ENCODE results near the gene TAF1B.
A peak's percentile ranks its signal among the peaks of the same experiment; 100 is the strongest.

TAF1B gene

GRCh38 chr2:9973690-9974089 lies 130.4 kb downstream of the TAF1B start:
- TF ChIP-seq JUND (IDR thresholded peaks at IDR 0.05; ENCODE audit: low read depth), result no peak
- in situ Hi-C loops (cut with HindIII; ENCODE audit: low pct_unique_long_range_greater_than_20kb, low sequenced_read_pairs), result no loop called here

DNA sequence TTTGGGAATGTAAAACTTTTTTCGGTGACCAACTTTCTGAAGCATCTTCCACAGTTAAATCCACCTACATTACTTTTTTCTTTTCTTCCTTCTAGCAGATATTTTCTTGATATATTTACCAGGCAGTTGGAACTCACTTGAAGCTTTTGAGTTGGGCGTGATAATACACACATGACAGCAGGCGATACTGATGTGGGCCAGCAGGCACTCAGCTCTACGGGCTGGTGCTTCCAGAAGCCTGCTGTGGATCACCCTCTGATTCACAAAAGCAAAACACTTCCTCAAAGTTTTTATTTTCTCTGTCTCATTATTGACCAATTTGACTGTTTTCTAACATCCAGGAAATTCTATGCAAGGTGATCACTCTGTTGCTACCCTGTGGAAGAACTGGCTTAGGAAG lies 131.1 kb downstream of the TAF1B start:
- DNase-seq (ENCODE audit: low read depth in 1 of 2, low spot score in 1 of 2), result no peak
- no peak for TF ChIP-seq JUND (IDR thresholded peaks at IDR 0.05; ENCODE audit: low read depth)
- in situ Hi-C loops (cut with HindIII; ENCODE audit: low pct_unique_long_range_greater_than_20kb, low sequenced_read_pairs), result no loop called here

More at GRCh38 chr2:9973690-9974089, 130.4 kb downstream of the TAF1B start:
- no peak for DNase-seq (ENCODE audit: low read depth in 1 of 2, low spot score in 1 of 2)

- no peak for DNase-seq (ENCODE audit: low read depth in 1 of 2, low spot score in 1 of 2)
- in situ Hi-C loops (cut with HindIII; ENCODE audit: low pct_unique_long_range_greater_than_20kb, low sequenced_read_pairs), result no loop called here
- no peak for TF ChIP-seq JUND (IDR thresholded peaks at IDR 0.05; ENCODE audit: low read depth)
These were observed 132.1 kb downstream of the TAF1B start for GRCh38 chr2:9975328-9975727.

DNA sequence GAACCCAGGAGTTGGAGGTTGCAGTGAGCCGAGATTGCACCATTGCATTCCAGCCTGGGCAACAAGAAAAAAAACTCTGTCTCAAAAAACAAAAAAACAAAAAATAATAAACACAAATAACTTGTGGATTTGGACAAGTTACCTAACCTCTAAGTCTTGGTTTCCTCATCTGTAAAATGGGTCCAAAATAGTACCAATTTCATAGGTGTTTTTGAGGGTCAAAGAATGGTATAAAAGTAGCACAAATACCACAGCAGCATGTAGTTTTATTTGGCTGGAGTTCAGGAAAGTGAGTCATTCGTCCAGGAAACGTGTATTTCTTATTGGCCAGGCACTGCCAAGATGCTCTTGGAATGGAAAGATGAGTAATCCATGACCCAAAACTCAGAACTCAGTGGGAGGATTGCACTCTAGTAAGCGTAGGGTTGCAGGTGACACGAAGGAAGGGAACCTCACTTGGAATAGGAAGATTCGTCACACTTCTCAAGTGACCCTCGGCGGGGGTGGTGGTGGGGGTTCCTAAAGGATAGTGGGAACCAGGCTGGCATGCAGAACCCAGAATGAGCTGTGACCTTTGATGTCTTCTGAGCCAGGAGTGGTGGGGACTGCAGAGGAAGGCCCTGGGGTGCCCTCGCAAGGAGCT lies 132.7 kb downstream of the TAF1B start:
- in situ Hi-C loops (cut with HindIII; ENCODE audit: low pct_unique_long_range_greater_than_20kb, low sequenced_read_pairs), result no loop called here
- peak in 1 of 2 experiments; percentile 45 for DNase-seq (ENCODE audit: low read depth in 1 of 2, low spot score in 1 of 2)

GRCh38 chr2:9979977-9980376 lies 136.7 kb downstream of the TAF1B start:
- DNase-seq (ENCODE audit: low read depth in 1 of 2, low spot score in 1 of 2), result no peak
- in situ Hi-C loops (cut with HindIII; ENCODE audit: low pct_unique_long_range_greater_than_20kb, low sequenced_read_pairs), result no loop called here
- TF ChIP-seq JUND (IDR thresholded peaks at IDR 0.05; ENCODE audit: low read depth), result no peak

More for the DNA sequence above, 132.7 kb downstream of the TAF1B start:
- no peak for TF ChIP-seq JUND (IDR thresholded peaks at IDR 0.05; ENCODE audit: low read depth)

DNA sequence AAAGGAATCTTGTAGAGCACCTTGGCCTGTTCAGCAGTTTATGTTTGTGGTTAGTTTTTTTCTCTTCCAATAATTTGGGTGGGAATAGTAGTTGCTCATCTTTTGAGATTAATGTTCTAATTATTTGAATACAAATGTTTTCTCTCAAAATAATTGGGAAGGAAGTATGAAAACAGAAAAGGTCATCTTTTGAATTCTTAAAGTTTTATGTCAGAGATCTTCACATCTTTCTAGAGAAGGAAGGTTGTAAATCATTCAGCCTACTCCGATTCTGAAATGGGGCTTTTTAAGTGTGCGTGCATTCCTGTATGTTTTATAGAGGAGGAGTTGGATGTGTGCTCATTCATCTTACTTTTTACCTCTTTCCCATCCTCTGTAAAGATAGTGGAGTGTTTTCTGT lies 137.2 kb downstream of the TAF1B start:
- DNase-seq (ENCODE audit: low read depth in 1 of 2, low spot score in 1 of 2), result no peak
- no peak for TF ChIP-seq JUND (IDR thresholded peaks at IDR 0.05; ENCODE audit: low read depth)
- in situ Hi-C loops (cut with HindIII; ENCODE audit: low pct_unique_long_range_greater_than_20kb, low sequenced_read_pairs), result no loop called here

GRCh38 chr2:9981655-9982054 lies 138.4 kb downstream of the TAF1B start:
- TF ChIP-seq JUND (IDR thresholded peaks at IDR 0.05; ENCODE audit: low read depth), result no peak
- in situ Hi-C loops (cut with HindIII; ENCODE audit: low pct_unique_long_range_greater_than_20kb, low sequenced_read_pairs), result no loop called here
- DNase-seq (ENCODE audit: low read depth in 1 of 2, low spot score in 1 of 2), result no peak

GRCh38 chr2:9982248-9982647 lies 139.0 kb downstream of the TAF1B start:
- no peak for DNase-seq (ENCODE audit: low read depth in 1 of 2, low spot score in 1 of 2)
- in situ Hi-C loops (cut with HindIII; ENCODE audit: low pct_unique_long_range_greater_than_20kb, low sequenced_read_pairs), result no loop called here

DNA sequence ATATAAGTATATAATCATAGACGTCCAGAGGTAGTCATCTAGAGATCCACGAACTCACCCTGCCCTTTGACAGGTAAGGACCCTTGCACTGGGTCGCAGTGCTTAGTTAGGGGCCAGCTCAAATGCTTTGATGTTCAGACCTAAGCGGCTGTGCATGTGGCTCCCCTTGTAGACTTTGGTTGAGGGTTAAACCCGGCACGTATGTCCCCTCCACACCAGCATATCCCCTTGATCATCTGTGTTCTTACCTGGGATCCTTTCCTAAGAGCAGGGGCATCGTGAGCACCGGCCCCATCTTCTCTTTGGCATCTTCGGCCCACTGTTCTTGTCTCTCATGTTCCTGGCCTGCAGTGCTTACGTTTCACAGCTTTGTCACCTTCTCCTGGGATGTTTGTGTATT lies 139.6 kb downstream of the TAF1B start:
- in situ Hi-C loops (cut with HindIII; ENCODE audit: low pct_unique_long_range_greater_than_20kb, low sequenced_read_pairs), result no loop called here
- no peak for DNase-seq (ENCODE audit: low read depth in 1 of 2, low spot score in 1 of 2)
- TF ChIP-seq JUND (IDR thresholded peaks at IDR 0.05; ENCODE audit: low read depth), result no peak

More at GRCh38 chr2:9982248-9982647, 139.0 kb downstream of the TAF1B start:
- TF ChIP-seq JUND (IDR thresholded peaks at IDR 0.05; ENCODE audit: low read depth), result no peak

- no peak for TF ChIP-seq JUND (IDR thresholded peaks at IDR 0.05; ENCODE audit: low read depth)
- in situ Hi-C loops (cut with HindIII; ENCODE audit: low pct_unique_long_range_greater_than_20kb, low sequenced_read_pairs), result no loop called here
- no peak for DNase-seq (ENCODE audit: low read depth in 1 of 2, low spot score in 1 of 2)
These were observed 140.3 kb downstream of the TAF1B start for GRCh38 chr2:9983401-9984216.

All from T47D (cell line).